Mucosa of rectum (tissue), 2 donors: ENCODE results near the gene DHRS3.

ENCODE experiments used
- H3K27ac ChIP-seq, 2 donors: one replicate each; pipeline ENCODE4 v1.7.0; 2013; ENCODE audit warnings: inconsistent platforms in 2 of 2, low read depth in 2 of 2, low read length in 2 of 2
- H3K27me3 ChIP-seq, 2 donors: one replicate each; pipeline ENCODE4 v1.7.0; 2013; ENCODE audit warnings: low read length in 2 of 2; ENCODE audit not compliant: control insufficient read depth in 2 of 2, insufficient read depth in 2 of 2
- H3K36me3 ChIP-seq, 2 donors: one replicate each; pipeline ENCODE4 v1.7.0; 2013; ENCODE audit warnings: low read length in 2 of 2; ENCODE audit not compliant: control insufficient read depth in 2 of 2, insufficient read depth in 2 of 2
- H3K4me1 ChIP-seq, 2 donors: one replicate each; pipeline ENCODE4 v1.7.0; 2013; ENCODE audit warnings: low read length in 2 of 2, mild to moderate bottlenecking in 1 of 2; ENCODE audit not compliant: control insufficient read depth in 2 of 2, insufficient read depth in 2 of 2
- H3K4me3 ChIP-seq, 2 donors: one replicate each; pipeline ENCODE4 v1.7.0; 2013; ENCODE audit warnings: low read length in 2 of 2
- H3K9ac ChIP-seq, 2 donors: one replicate each; pipeline ENCODE4 v1.7.0; 2013; ENCODE audit warnings: low read length in 2 of 2, low read depth in 1 of 2, mild to moderate bottlenecking in 1 of 2
- H3K9me3 ChIP-seq, 2 donors: one replicate each; pipeline ENCODE4 v1.7.0; 2013; ENCODE audit warnings: low read length in 2 of 2; ENCODE audit not compliant: control insufficient read depth in 2 of 2
- donor health status: healthy.
- donor health status: Normal muscosa, but diverticular disease.

The DHRS3 gene

DNA sequence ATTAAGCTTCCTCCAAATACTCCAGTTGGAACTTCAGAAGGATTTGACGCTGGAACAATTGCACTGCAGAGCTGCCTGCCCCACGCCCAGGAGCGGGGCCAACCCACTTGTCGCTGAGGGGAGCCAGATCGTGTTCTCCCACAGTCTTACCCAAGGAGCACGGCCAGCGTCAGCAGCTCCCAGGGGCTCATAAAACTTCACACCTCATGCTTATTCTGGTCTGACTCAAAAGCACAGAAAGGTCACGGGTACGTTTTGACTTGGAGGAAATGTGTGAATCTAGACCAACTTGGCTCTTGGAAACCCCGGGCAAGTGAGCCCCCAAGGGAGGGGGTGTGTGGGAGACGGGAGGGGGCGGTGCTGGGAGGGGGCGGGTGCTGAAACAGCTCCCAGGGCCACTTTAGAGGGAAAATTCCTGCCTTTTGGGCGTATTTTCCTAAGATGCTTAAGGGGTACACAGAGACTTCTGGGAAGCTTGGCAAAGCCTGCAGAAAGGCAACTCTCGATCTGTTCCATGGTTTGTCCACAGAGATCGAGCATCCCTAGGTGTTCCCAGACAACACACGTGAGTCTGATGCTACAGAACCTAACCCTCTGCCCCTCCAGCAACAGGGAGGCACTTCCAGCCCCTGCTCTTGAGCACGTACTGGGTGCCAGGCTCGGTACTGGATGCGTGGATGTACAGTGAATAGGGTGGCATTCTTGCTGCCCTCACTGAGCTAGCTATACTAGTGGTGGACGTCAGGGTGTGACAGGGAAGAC lies 98.9 kb downstream of the DHRS3 start:
- no peaks in the 10 kb centered on the region for H3K9me3 ChIP-seq
- no peak overlapping the region for H3K9ac ChIP-seq
- peaks cover 5 to 6% of the 10 kb centered on the region in 2 donors for H3K4me1 ChIP-seq
- no peak overlapping the region for H3K27ac ChIP-seq
- no peaks in the 10 kb centered on the region for H3K27me3 ChIP-seq
- H3K4me3 ChIP-seq: peak overlapping the region in 1 of 2 donors; percentile 23
- no peaks in the 10 kb centered on the region for H3K36me3 ChIP-seq
